ENCODE data around the gene KRT34.

GRCh38 chr17:41416479-41416878 is 34.4 kb upstream of the KRT34 start:
- TF ChIP-seq POLR2A (IDR thresholded peaks at IDR 0.05; ENCODE audit: borderline replicate concordance, extremely low read depth, insufficient read depth, insufficient read length) (no peak), CEBPB (IDR thresholded peaks at IDR 0.05; ENCODE audit: low read depth) (no peak), CTCF (IDR thresholded peaks at IDR 0.05 in 2 of 3, conservative IDR thresholded peaks at IDR 0.05 in 1 of 3; ENCODE audit: borderline replicate concordance in 1 of 3, insufficient read depth in 1 of 3, low read depth in 2 of 3, low read length in 2 of 3) (no peak), ELF1 (IDR thresholded peaks at IDR 0.05; ENCODE audit: borderline replicate concordance, low read depth) (no peak), EZH2 (IDR thresholded peaks at IDR 0.05) (no peak), REST (IDR thresholded peaks at IDR 0.05; ENCODE audit: low read depth) (no peak), JUND (IDR thresholded peaks at IDR 0.05) (no peak), TCF7L2 (IDR thresholded peaks at IDR 0.05; ENCODE audit: borderline replicate concordance, extremely low read depth, insufficient read depth, insufficient read length) (no peak), FOSL1 (IDR thresholded peaks at IDR 0.05; ENCODE audit: low read depth) (no peak), MAX (IDR thresholded peaks at IDR 0.05) (no peak), RAD21 (IDR thresholded peaks at IDR 0.05; ENCODE audit: low read depth) (no peak), ZBTB33 (IDR thresholded peaks at IDR 0.05; ENCODE audit: extremely low read depth, insufficient replicate concordance, low read length) (no peak), ZNF274 (IDR thresholded peaks at IDR 0.05; ENCODE audit: low read depth, low read length) (no peak), POLR2AphosphoS5 (IDR thresholded peaks at IDR 0.05; ENCODE audit: low read depth, low read length) (no peak)

All from HCT116 (cell line).